Fibroblast of lung (primary cell): Measurements from ENCODE around the gene PRDM16.

Source experiments
- CTCF ChIP-seq, 2 donors: IDR thresholded peaks in 1 of 2; conservative IDR thresholded peaks in 1 of 2; 1 replicate in 1 of 2; 2 replicates in 1 of 2; pipeline ENCODE4 v1.5.1; 2011 to 2012; ENCODE audit warnings: low read length in 2 of 2, control low read depth in 1 of 2, inconsistent platforms in 1 of 2, low read depth in 1 of 2, mild to moderate bottlenecking in 1 of 2
- EZH2 ChIP-seq: IDR thresholded peaks from 2 replicates; pipeline ENCODE4 v1.5.1; 2012; ENCODE audit warnings: low read length, control low read depth, mild to moderate bottlenecking; ENCODE audit errors: missing control alignments

GRCh38 chr1:3066250-3066711, 2.7 kb upstream of the PRDM16 start:
- TF ChIP-seq CTCF (conservative IDR thresholded peaks at IDR 0.05 in 1 of 2, IDR thresholded peaks at IDR 0.05 in 1 of 2; ENCODE audit: low read depth in 1 of 2, low read length in 2 of 2), result peak in 1 of 2 donors; percentile 30
- TF ChIP-seq EZH2, result no peak
